Measurements from ENCODE around the gene NRG4.
"Not testable (repeated sequence)": the region's sequence is repeated elsewhere in the genome, so short reads cannot be mapped to it uniquely, and the experiment has no call there.

NRG4 gene

GRCh38 chr15:75929799-75930565, 82.2 kb downstream of the NRG4 start:
- no peak overlapping the region for H3K27ac ChIP-seq
- DNase-seq (ENCODE audit: low read depth, low spot score) = no peak

- no peak for DNase-seq (ENCODE audit: low read depth, low spot score)
- no peak overlapping the region for H3K27ac ChIP-seq
Observed at GRCh38 chr15:75928680-75929608, 83.3 kb downstream of the NRG4 start.

GRCh38 chr15:75927601-75928000, 84.6 kb downstream of the NRG4 start:
- H3K27ac ChIP-seq = no peak overlapping the region
- DNase-seq (ENCODE audit: low read depth, low spot score) = no peak

- no peak overlapping the region for H3K27ac ChIP-seq
- DNase-seq (ENCODE audit: low read depth, low spot score) = no peak
Observed at GRCh38 chr15:75926931-75927330, 85.3 kb downstream of the NRG4 start.

GRCh38 chr15:75925440-75925839, 86.8 kb downstream of the NRG4 start:
- H3K27ac ChIP-seq = no peak overlapping the region
- DNase-seq (ENCODE audit: low read depth, low spot score) = no peak

- DNase-seq (ENCODE audit: low read depth, low spot score) = no peak
- H3K27ac ChIP-seq = peak overlapping the region; percentile 29
Observed at GRCh38 chr15:75924576-75924975, 87.6 kb downstream of the NRG4 start.

GRCh38 chr15:75923756-75924155, 88.5 kb downstream of the NRG4 start:
- DNase-seq (ENCODE audit: low read depth, low spot score) = no peak
- no peak overlapping the region for H3K27ac ChIP-seq

- DNase-seq (ENCODE audit: low read depth, low spot score) = peak; percentile 26
Observed at GRCh38 chr15:75921732-75922703, 90.2 kb downstream of the NRG4 start.

GRCh38 chr15:75920079-75920478, 92.1 kb downstream of the NRG4 start:
- H3K27ac ChIP-seq = no peak overlapping the region
- no peak for DNase-seq (ENCODE audit: low read depth, low spot score)

More at GRCh38 chr15:75921732-75922703, 90.2 kb downstream of the NRG4 start:
- peak overlapping the region; percentile 31 for H3K27ac ChIP-seq

- no peak overlapping the region for H3K27ac ChIP-seq
- DNase-seq (ENCODE audit: low read depth, low spot score) = no peak
Observed at GRCh38 chr15:75918135-75918534, 94.1 kb downstream of the NRG4 start.

- no peak for DNase-seq (ENCODE audit: low read depth, low spot score)
- H3K27ac ChIP-seq = no peak overlapping the region
Observed at GRCh38 chr15:75916978-75917377, 95.2 kb downstream of the NRG4 start.

GRCh38 chr15:75910355-75910754, 101.9 kb downstream of the NRG4 start:
- H3K27ac ChIP-seq; DNase-seq (ENCODE audit: low read depth, low spot score): not testable (repeated sequence)

- no peak overlapping the region for H3K27ac ChIP-seq
Observed at GRCh38 chr15:75905231-75905630, 107.0 kb downstream of the NRG4 start.

GRCh38 chr15:75903331-75904239, 108.6 kb downstream of the NRG4 start, which contains the start of gene FBXO22:
FBXO22 (plus strand) TSS chr15:75903878; CDS start chr15:75903964, 86 bp downstream.
- H3K27ac ChIP-seq = peak within 1 kb of the TSS; percentile 86
- DNase-seq (ENCODE audit: low read depth, low spot score) = peak; percentile 69

More at GRCh38 chr15:75905231-75905630, 107.0 kb downstream of the NRG4 start:
- no peak for DNase-seq (ENCODE audit: low read depth, low spot score)

GRCh38 chr15:75902129-75902557, 110.1 kb downstream of the NRG4 start:
- no peak for DNase-seq (ENCODE audit: low read depth, low spot score)
- H3K27ac ChIP-seq = no peak overlapping the region

GRCh38 chr15:75900577-75900976, 111.6 kb downstream of the NRG4 start:
- DNase-seq (ENCODE audit: low read depth, low spot score) = no peak
- H3K27ac ChIP-seq = no peak overlapping the region

- H3K27ac ChIP-seq = no peak overlapping the region
- DNase-seq (ENCODE audit: low read depth, low spot score) = no peak
Observed at GRCh38 chr15:75895731-75896130, 116.5 kb downstream of the NRG4 start.

GRCh38 chr15:75891895-75892294, 120.3 kb downstream of the NRG4 start:
- peak; percentile 18 for DNase-seq (ENCODE audit: low read depth, low spot score)
- H3K27ac ChIP-seq = peak overlapping the region; percentile 65

Data from epithelial cell of prostate (primary cell).